GM21526 (cell line): Measurements from ENCODE around the gene EIF2S1.

Experiments
- ATAC-seq: cut with Tn5 transposase; IDR thresholded peaks from one replicate; pipeline ENCODE4 v1.9.1; 2021; ENCODE audit warnings: moderate library complexity; ENCODE audit not compliant: unreplicated experiment, low FRiP score

The EIF2S1 gene

DNA sequence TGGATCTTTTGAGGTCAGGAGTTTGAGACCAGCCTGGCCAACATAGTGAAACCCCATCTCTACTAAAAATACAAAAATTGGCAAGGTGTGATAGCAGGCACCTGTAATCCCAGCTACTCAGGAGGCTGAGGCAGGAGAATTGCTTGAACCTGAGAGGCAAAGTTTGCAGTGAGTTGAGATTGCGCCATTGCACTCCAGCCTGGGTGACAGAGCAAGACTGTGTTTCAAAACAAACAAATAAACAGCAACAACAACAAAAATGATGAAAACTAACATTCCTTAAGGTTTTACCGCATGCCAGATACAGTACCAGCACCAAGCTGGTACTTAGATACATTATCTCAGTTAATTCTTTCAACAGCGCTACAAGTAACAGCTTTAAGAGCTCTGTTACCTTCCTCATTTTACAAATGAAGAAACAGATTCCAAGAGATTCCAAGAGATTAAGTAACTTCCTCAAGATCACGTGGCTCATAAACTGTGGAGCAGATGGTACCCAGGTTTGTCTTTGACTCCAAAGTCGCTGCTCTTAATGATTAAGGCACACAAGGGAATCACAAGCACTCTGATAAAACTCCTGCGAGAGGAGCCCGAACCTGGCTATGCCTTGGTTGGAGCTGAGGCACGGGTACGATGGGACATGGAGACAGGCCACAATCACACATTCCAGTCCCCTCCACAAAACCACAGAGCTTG lies 69.5 kb downstream of the EIF2S1 start:
- ATAC-seq: no peak

DNA sequence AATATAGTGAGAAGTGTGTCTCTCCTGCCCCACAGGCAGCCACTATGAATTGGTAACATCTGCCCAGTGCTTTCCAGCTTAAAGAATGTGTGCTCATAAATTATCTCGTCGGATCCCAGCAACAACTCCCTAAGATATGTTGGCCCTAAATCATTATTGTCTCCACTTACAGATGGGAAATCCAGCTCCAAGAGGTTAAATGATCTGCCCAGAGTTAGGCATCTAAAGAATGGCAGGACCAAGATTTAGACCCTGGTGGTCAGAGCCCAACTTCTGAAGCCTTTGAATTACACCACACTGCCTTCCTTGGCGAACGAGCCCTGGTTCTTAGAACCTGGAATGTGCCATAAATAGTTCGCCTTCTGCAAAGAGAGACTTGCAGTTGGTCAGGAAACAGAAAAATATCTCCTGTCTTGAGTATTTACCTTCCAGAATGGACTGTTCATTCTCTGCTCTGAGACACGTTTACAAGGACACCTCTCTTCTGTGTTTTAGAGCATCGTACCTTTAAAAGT lies 72.0 kb downstream of the EIF2S1 start:
- no peak for ATAC-seq

DNA sequence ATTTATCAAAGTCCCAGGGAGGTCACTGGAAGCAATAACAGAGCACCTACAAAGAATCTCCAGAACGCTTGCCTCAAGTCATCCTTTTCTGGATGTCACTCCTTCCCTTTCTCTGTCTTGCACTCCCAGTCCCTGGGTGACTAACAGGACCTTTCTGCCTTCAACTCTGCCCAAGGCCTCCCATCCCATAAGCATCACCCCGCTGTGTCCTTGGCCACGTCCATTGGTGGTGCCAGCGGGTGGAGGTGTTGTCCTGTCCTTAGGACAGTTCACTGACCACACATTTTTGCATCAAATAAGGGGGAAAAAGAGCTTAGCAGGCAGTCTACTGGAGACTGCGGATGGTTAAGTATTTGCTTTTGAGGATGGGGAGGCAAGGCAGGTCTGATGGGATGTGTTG lies 75.5 kb downstream of the EIF2S1 start:
- no peak for ATAC-seq
